ENCODE measurements around the gene PDCD6IP.
"Not testable (repeated sequence)": the region's sequence is repeated elsewhere in the genome, so short reads cannot be mapped to it uniquely, and the experiment has no call there.

Gene PDCD6IP

DNA sequence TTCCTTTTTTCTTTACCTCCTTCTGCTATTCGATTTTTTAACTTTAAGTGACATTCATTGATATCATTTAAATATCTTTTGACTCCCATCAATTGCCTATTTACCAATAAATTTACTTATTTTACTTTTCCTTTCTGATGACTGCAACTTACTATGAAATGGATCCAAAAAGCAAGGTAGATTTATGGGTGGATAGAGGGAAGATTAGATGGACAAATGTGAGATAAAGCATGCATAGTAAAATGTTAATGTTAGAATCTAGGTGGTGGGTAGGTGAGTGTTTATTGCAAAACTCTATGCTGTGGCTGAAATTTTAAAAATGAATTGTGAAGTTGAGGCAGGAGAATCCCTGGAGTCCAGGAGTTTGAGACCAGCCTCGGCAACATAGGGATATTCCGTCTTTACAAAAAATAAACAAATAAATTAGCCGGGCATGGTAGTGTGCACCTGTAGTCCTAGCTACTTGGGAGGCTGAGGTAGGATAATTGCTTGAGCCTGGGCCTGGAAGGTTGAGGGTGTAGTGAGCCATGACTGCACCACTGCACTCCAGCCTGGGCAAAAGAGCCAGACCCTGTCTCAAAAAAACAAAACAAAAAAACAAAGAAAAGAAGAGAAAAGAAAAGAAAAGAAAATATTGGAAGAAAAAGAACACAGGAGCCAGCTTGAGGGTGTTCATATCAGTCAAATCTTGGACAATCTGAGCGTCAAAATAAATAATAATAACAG lies 6.1 kb upstream of the PDCD6IP start:
- no peak for DNase-seq (ENCODE audit: low read depth in 2 of 2)

DNA sequence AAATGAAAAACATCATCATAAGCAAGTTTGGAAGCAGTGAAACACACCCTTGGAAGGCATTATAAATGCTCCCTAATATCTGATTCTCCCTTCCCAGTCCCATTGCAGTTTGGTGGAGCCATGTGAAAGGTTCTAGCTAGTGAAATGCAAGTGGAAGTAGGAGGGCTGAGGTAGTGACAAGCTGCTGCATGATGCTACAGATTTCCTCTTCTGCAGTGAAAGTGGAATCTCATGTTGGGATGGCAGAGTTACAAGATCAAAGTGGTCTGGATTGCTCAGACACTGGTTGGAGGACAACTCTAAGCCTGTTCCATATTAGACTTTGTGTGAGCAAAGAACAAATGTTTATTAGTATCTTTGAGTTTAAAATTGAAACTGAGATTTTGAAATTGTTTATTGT lies 3.3 kb upstream of the PDCD6IP start:
- no peak for DNase-seq (ENCODE audit: low read depth in 2 of 2)

DNA sequence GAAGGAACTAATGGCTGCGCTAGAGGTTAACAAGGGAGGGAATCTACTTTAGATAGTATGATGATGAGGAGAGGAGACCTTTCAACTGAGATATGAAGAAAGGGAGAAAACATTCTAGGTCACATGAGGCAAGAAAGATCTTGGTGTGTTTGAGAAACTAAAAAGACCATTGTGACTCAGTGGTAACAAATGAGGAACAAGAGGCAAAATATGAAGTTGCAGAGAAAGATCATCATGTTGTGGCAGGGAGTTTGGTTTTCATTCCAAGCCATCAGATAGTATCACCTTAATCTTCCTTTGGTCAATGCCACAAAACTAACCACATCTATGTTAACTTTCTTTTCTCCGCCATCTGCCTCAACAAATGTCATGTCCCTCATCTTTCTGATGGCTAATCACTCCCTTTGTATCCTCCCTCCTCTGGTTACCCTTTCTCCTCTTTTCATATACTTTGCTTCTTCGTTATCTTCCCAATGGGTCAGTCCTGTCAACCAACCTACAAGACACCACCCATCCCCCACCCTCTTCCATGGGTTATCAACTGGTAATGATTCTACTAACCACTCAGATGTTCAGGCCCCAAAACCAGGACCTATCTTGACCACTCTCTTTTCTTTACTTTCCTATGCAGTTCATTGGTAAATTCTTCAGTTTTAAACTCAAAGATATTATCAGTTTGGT lies 2.4 kb upstream of the PDCD6IP start:
- no peak for DNase-seq (ENCODE audit: low read depth in 2 of 2)

DNA sequence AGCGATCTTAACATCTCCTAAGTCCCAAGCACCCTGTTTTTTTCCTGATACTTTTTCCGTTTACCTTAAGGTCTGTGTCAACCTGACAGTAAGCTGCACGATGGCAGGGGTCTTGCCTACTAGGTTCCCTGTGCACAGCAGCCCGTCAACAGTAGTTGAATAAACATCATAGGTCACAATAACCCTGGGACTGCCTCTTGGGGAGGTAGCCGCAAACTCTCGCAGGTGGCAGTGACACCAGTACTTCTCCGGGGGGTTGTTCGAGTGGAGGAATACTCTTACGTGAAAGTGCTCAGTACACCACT lies 365 bp upstream of the PDCD6IP start:
- DNase-seq (ENCODE audit: low read depth in 2 of 2), result no peak

DNA sequence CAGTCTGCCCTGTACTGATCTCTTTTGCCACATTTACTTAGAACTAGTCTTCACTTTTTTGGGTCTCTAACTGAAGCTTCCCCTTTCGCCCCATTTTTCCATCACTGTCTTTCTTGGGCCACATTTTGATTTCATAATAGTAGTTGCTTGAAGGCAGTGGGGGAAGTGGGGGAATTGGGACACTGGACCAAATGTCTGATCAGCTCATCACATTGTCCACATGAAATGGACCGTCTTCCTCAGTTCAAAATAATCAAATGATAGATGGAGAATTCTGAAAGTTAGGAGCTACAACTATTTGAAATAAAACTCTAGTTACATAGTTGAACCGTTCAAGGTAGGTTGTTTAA lies 747 bp downstream of the PDCD6IP start:
- no peak for DNase-seq (ENCODE audit: low read depth in 2 of 2)

DNA sequence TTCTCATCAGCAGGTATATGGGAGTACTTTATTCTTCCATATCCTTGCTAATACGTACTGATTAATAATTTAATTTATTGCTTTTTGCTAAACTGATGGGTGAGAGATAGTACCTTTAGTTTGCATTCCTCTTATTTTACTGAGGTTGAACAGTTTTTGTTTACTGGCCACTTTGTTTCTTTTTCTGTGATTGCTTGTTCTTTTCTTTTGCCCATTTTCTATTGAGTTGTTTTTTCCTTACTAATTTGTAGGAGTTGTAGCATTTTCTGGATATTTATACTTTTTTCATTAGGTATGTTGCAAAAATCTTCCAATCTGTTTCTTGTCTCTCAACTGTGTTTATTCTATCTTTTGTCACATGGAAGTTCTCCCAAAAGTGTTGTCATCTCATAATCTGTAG lies 4.8 kb downstream of the PDCD6IP start:
- DNase-seq (ENCODE audit: low read depth in 2 of 2), result no peak

DNA sequence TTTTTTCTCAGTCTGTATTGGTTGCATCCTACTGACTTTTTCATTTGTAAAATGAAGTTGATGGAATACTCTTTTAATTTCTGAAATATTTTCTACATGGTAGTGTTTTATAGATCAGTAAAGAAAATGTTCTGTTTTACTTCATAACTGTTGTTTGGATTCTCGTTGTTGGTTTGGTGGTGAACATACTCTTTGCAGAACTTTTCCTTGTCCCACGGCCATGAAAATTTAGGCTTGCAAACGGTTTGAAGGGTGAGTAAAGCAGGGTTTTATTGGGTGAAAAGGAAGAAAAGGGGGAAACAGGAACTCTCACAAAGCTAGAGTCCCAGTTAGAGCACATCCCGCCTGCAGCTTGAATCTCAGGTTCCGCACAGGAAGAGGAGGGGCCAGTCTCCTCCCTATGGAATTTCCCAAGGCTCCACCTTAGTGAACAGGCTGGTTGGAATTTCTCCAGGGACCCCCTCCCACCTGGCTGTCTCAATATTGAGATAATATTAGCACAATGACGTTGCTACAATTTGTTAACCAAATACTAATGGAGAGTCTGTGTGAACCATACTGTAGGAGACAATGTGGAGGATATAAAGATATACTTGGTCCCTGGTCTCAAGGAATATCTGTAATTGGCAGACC lies 5.6 kb downstream of the PDCD6IP start:
- no peak for DNase-seq (ENCODE audit: low read depth in 2 of 2)

DNA sequence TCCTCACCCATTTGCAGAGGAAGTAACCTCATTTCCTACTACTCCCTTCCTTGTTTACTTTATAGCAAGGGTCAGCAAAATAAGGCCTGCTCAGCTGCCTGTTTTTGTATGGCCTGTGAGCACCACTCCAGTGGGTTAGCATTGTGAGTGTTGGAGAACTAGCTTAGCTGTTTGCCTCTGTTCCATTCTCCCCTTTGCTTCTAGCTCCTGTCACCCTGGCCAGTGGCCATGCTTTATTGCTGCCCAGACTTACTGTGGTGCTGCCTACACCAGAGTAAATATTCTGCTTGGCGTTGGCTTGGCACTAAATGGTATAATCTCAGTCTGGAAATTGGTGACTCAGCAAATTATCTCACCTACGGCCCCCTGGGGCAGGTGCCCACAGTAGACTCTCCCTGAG lies 8.8 kb downstream of the PDCD6IP start:
- no peak for DNase-seq (ENCODE audit: low read depth in 2 of 2)

DNA sequence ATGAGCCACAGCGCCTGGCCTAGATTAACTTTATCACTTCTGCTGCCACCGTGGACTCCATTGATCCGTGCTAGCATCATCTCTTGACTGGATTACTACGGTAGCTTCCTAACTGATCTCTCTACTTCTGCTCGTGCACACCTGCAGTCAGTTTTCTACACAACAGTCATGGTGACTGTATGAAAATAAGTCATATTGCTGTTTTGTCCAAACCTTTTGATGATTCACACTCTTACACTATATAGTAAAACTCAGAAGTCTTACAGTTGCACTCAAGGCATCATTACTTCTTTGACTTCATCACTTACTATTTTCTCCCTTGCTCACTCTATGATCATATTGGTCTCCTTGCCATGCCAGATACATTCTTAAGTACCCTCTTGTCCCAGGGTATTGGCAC lies 10.1 kb downstream of the PDCD6IP start:
- no peak for DNase-seq (ENCODE audit: low read depth in 2 of 2)

DNA sequence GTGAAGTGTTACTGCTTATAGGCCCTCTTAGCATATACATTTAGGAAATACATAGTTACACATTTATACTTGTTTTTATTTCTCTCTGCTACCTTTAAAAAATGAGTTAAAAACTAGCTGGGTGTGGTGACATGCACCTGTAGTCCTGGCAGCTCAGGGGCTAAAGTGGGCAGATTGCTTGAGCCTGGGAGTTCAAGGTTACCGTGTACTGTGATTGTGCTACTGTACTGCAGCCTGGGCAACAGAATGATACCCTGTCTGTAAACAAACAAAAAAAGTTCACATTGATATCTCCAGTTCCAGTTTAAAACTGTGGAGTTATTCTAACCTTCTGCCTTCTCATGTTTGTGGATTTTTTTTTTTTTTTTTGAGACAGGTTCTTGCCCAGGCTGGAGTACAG lies 12.1 kb downstream of the PDCD6IP start:
- DNase-seq (ENCODE audit: low read depth in 2 of 2), result no peak

DNA sequence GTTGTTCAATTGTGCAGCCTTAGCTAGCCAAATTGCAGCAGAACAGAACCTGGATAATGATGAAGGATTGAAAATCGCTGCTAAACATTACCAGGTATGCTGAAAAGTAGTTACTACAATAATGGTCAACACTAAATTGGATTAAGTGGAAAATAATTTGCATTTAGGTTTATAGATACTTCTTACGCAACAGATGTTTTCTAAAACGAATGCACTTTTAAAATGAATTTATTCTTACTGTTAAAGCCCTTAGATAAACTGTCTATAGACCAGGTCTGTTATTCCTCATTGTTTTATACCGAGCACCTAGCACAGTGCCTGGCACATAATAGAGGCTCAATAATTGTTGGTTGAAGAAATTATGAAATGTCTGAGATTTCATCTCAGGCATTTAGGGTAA lies 23.6 kb downstream of the PDCD6IP start:
- DNase-seq (ENCODE audit: low read depth in 2 of 2), result no peak

DNA sequence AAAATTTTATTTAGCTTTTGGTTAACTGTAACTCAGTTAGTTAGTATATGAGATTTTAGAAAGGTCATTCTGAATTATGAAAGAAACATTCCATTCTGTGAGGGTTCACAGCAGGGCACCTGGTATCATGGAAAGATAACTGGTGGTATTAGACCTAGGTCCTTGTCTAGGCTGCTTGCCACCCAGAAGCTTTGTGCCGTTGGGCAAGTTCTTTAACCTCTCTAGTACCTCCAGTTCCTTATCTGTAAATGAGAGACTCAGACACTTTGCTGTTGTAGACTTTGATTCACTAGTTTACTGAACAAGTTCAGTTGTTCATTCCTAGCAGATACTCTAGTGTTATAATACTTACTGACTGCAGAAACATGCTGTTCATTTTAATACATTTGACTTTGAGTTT lies 25.4 kb downstream of the PDCD6IP start:
- DNase-seq (ENCODE audit: low read depth in 2 of 2), result no peak

DNA sequence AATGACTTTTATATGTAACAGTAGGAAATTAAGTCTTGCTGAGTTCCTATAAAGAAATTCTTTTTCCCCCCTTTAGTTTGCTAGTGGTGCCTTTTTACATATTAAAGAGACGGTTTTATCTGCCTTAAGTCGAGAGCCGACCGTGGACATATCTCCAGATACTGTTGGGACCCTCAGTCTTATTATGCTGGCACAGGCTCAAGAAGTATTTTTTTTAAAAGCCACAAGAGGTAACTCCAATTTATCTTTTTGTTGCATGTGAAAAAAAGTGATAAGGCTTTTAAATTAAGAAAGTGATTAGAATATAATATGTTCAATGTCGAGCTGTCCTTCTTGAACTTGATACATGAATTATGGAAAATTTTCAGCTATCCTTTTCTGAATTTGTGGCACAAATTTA lies 26.7 kb downstream of the PDCD6IP start:
- no peak for DNase-seq (ENCODE audit: low read depth in 2 of 2)

DNA sequence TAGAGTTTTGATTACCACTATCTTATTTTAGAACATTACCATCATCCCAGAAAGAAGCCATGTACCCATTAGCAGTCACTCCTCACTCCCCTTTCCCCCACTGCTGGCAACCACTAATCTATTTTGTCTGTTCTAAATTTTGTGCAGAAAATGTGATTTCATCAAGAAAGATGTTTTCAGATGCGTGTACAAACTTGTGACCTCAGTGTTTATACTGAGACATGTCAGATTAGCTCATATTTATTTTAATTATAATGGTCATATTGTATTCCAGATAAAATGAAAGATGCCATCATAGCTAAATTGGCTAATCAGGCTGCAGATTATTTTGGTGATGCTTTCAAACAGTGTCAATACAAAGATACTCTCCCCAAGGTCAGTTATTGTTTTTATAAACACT lies 27.8 kb downstream of the PDCD6IP start:
- no peak for DNase-seq (ENCODE audit: low read depth in 2 of 2)

DNA sequence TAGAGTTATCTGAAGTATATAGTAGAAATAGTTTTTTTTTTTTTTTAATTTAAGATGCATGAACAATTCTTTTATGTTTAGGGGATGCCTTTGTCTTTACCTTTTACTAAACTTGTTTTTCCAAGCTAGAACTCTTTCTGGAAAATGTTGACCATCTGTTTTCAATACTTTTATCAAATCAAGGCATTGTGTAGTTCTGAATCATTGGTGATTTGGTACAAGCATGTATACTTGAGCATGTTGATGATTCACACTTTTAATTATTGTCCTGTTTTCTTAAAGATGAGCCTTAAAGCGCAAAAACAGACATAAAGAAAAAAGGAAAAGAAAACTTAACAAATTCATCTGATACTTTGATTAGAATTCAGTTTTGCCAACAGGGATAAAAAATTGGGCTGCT lies 28.3 kb downstream of the PDCD6IP start:
- DNase-seq (ENCODE audit: low read depth in 2 of 2), result no peak

DNA sequence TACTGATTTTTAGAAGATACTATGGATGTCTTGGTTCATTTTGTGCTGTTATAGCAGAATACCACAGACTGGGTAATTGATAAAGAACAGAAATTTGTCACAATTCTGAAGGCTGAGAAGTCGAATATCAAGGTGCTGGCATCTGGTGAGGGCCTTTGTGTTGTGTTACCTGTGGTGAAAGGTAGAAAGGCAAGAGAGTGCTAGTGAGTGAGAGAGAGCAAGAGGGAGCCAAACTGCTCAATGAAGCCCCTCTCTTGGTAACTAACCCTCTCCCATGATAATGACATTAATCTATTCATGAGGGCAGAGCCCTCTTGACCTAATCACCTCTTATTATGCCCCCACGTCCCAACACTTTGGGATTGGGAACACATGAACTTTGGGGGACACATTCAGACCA lies 31.3 kb downstream of the PDCD6IP start:
- DNase-seq (ENCODE audit: low read depth in 2 of 2), result no peak

DNA sequence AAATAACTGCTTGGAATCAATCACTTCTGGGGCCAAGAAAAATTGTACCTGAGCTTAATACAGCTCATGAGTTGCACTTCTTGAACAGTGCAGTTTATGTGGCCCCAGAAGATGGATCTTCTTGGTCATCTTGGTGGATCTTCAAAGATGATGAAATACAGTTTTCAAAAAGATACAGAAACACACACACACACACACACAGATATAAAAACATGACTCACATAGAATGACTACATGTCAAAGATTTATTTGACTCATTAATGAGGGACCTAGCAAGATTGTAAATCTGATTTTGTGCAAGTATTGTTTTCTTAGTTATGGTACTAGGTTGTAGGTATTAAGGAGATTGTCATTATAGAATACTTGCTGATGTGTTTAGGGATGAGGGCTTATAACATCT lies 32.6 kb downstream of the PDCD6IP start:
- no peak for DNase-seq (ENCODE audit: low read depth in 2 of 2)

DNA sequence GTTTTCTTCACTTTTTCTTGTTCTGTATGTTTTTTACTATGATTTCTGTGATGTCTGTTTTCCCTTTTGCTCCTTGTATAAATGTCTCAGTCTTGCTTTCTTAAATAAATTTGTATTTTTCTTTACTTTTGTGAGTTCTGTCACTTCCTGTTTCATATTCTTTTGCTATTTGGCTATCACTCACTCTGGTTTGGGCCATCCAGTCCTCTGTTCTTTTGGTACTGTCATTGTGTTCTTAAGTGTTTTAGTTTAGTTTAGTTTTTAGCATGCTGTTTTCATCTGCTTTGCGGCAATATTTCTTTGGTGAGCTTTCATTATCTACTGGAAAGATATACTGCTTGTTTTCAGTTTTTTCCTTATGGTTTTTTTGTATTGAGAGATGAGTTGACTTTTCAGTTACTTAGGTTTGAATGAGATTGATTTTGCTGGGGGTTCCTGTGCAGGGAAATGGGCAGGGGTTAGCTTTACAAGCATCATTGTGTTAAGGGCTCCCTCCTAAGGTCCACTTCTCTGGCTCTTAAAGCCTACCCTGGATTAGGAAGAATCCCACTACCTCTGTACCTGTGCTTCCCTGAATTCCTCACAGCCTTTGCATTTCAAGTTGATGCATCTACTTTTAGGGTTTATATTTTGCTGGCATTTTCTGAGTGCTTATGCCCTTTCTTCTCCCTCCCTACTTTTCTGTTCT lies 35.1 kb downstream of the PDCD6IP start:
- no peak for DNase-seq (ENCODE audit: low read depth in 2 of 2)

DNA sequence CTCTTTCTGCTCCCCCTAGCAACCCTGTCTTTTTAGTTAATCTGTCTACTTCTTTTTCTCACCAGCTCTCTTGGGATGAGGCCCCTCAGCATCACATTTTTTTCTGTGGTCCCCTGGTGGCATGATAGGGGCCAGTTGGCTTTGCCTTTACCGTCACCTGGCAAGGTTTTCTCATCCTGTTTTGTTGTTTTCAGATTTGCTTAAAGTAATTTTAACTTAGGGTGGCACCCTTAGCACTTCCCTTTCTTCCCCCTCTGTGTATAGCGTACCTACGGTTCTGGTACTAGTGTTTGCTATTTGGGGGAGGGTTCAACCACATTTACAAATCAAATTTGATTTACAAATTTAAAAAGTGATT lies 35.6 kb downstream of the PDCD6IP start:
- no peak for DNase-seq (ENCODE audit: low read depth in 2 of 2)

DNA sequence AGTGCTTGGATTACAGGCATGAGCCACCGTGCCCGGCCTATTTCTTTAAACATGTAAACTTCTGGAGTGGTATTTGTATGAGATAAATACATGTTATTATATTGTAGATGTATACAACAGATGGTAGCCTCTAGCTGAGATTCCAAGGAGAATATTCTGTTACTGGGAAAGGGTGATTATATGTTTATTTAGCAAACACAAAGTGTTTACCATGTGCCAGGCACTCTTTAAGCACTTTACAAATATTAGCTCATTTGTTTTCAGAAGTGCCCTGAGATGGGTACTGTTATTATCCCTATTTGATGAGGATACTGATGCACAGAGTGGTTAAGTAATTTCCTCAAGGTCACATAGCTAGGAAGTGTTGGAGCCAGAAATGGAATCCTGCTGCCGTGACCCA lies 38.8 kb downstream of the PDCD6IP start:
- DNase-seq (ENCODE audit: low read depth in 2 of 2), result not testable (repeated sequence)

DNA sequence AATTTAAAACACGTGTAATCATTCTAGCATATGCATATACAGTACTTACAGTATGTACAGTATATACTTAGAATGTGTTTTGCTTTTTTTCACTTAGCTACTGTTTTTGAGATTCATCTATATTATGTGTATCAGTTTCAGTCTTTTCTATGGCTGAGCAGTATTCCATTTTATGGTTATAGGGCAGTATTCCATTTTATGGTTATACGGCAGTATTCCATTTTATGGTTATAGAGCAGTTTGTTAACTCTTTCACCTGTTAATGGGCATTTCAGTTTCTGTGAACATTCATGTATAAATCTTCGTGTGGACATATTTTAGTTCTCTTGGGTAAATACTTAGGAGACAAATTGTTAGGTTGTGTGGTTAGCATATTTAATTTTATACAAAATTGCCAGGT lies 40.9 kb downstream of the PDCD6IP start:
- DNase-seq (ENCODE audit: low read depth in 2 of 2), result no peak

DNA sequence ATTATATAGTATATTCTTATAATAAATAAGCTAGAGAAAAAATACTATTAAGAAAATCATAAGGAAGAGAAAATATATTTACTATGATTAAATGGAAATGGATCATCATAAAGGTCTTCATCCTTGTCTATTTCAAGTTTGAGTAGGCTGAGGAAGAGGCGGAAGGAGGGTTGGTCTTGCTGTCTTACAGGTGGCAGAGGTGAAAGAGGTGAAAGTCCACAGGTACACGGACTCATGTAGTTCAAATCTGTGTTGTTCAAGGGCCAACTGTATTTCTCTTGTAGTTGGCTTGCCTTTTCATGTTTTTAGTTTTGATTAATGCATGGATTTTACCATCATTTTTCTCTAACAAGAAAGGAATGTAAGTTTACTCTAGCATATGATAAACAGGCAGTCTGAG lies 41.7 kb downstream of the PDCD6IP start:
- no peak for DNase-seq (ENCODE audit: low read depth in 2 of 2)
